CD4-positive, alpha-beta T cell treated with Interleukin-6 at 100 ng/mL for 8 hours (primary cell): ENCODE measurements around the gene TMEM63B.
"Not testable (repeated sequence)": the region's sequence is repeated elsewhere in the genome, so short reads cannot be mapped to it uniquely, and the experiment has no call there.

Source experiments
- DNase-seq: peaks from one replicate; pipeline ENCODE4 v3.0.0-alpha.2; 2020; ENCODE audit warnings: mixed read lengths, low spot score

TMEM63B gene

DNA sequence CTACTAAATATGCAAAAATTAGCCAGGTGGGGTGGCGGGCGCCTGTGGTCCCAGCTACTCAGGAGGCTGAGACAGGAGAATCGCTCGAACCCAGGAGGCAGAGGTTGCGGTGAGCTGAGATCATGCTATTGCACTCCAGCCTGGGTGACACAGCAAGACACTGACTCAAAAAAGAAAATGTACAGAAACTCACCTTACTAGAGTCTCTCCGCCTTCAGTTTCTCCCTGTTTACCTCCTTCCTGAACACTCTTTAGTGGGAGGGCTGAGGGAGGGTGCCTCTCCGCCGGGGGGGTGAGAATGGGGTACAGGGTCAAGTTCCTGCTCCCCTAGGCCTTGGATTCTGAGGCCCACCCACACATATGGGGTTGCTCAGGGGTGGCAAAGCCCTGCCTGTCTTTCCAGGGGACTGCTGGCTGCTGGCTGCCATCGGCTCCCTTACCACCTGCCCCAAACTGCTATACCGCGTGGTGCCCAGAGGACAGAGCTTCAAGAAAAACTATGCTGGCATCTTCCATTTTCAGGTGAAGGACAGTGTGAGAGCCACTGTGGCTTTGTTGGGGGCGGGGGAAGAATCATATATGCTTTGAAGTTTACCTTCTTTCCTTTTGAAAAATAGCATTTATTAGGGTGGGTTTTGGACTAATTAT is 44.7 kb downstream of the TMEM63B start:
- DNase-seq, result no peak

DNA sequence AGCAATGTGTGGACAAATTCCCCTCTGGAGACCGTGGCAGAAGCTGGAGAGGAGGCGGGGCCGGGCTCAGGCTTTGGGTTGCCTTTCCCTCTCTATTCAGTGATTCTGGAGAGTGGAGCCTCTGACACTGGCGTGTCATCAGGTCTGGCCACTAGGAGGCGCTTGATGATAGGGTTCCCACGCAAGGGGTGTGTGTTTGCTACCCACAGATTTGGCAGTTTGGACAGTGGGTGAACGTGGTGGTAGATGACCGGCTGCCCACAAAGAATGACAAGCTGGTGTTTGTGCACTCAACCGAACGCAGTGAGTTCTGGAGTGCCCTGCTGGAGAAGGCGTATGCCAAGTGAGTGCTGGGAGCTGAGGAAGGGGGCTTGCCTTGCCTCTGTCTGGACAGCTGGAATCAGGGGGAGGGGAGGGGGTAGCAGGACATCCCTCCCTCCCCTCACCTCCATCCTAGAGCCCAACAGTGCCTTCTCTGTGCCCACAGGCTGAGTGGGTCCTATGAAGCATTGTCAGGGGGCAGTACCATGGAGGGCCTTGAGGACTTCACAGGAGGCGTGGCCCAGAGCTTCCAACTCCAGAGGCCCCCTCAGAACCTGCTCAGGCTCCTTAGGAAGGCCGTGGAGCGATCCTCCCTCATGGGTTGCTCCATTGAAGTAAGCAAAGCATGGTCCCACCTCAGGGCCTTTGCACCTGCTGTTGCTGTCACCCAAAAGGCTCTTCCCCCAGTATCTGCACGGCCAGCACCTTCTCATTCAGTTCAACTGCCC is 45.6 kb downstream of the TMEM63B start:
- DNase-seq, result peak; percentile 68

DNA sequence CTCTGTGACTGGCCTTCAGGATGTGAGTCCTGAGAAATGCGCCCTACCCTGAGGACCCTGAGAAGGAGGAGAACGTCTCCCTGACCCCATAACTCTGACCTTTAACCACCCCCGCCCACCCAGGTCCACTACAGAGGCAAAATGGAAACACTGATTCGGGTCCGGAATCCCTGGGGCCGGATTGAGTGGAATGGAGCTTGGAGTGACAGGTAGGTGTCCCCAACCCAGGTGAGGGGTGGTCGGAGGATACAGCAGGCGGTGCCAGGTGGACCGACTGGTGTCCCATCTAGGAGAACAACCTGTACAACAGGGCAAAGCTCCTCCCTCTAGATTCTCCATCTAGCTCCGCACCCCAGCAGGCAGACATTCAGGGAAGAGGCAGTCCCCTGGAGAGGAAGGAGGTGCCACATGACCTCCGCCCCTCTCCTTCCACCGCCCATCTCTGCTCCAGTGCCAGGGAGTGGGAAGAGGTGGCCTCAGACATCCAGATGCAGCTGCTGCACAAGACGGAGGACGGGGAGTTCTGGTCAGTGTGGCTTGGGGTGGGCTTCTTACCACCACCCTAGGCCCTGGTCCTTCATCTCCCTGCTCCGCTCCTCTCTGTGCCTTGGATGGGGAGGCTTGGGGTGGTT is 48.9 kb downstream of the TMEM63B start:
- DNase-seq, result no peak

DNA sequence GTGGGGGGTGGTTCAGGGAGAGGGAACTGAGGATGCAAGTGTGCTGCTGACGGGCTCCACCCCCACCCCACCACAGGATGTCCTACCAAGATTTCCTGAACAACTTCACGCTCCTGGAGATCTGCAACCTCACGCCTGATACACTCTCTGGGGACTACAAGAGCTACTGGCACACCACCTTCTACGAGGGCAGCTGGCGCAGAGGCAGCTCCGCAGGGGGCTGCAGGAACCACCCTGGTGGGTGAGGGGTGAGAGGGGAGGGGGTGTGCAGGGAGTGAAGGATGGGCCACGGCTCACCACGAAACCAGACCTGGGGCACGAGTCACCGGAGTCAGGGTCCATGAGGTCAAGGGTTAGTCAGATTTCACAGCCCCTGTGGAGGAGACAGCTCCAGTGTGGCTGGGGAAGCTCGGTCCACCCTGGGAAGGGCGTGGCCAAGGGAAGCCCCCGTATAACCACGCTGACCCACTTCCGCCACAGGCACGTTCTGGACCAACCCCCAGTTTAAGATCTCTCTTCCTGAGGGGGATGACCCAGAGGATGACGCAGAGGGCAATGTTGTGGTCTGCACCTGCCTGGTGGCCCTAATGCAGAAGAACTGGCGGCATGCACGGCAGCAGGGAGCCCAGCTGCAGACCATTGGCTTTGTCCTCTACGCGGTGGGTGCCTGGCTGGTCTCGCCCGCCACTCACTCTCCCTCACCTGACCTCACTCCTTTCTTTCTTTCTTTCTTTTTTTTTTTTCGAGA is 49.6 kb downstream of the TMEM63B start:
- DNase-seq, result no peak

DNA sequence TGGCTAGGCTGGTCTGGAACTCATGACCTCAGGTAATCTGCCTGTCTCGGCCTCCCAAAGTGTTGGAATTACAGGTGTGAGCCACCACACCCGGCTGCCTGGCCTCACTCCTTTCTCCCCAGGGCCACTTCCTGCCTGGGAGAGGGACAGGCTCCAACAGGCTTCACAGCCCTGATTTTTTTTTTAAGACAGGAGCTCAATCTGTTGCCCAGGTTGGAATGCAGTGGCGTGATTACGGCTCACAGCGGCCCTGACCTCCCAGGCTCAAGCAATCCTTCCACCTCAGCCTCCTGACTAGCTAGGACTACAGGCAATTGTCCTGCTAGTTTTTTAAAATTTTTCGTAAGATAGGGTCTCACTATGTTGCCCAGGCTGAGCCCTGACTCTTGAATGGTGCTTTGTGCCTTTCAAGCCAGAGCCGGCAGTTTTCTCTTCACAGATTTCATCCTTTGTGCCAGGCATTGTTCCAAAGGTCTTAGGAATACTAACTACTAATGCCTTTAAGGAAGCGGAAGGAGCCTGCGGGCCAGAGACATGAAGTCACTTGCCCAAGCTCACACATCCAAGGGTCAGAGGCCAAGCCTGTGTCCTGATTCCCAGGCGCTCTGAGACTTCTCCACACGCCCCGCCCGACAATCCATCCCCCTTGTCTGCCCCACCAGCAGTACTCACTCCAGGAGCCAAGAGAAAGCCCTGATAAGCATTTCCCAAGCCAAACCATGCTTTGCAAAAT is 50.5 kb downstream of the TMEM63B start:
- DNase-seq, result no peak

DNA sequence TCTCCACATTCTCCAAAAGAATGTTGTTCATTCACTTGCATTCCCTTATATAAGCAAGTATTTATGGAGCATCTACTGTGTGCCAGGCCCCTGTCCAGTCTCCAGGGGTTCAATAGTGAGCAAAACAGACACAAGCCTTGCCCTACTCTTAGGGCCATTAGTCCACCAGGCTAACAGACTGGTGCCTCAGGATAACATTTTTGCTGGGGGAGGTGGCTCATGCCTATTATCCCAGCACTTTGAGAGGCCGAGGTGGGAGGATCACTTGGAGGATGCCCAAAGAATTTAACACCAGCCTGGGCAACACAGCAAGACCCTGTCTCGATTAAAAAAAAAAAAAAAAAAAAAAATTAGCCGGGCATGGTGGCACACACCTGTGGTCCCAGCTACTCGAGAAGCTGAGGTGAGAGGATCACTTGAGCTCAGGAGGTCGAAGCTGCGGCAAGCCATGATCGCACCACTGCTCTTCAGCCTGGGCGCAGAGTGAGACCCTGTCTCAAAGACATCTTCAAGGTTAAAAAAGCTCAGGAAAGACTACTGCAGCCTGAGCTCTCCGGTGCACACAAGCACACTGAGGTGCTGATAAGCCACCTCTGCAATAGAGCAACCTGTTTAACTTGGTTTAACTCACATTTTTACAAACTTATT is 51.2 kb downstream of the TMEM63B start:
- no peak for DNase-seq

DNA sequence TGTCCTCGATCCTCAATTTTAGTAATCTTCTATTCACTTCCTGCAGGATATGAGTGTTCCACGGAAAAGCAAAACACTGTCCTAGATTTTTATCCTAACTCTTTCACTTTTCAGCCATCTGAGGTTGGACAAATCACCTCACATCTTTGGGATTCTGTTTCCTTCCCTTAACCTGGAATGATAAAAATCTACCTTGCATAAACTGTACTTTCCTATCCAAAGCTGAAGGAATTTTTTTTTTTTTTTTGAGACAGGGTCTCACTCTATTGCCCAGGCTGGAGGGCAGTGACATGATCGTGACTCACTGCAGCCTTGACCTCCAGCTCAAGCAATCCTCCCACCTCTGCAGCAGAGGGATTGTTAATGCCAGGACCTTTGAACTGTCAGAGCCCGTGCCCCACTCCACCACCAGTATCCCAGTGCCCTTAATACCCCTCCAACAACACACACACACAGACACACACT is 51.8 kb downstream of the TMEM63B start:
- no peak for DNase-seq

DNA sequence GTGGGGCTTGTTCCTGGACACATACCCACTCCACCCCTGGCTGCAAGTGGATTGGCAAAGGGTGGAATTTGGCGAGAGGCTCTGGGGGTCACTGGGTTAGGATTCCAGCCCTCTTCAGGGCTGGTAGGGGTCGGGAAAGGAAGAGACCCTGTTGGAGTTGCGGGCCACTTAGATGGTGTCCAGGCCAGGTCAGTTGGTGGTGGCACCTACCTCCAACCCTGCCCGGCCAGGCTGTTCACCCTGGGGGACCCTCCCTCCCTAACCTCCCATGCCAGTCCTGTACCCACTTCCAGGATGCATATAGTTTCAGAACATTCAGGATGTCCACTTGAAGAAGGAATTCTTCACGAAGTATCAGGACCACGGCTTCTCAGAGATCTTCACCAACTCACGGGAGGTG is 52.3 kb downstream of the TMEM63B start:
- no peak for DNase-seq

DNA sequence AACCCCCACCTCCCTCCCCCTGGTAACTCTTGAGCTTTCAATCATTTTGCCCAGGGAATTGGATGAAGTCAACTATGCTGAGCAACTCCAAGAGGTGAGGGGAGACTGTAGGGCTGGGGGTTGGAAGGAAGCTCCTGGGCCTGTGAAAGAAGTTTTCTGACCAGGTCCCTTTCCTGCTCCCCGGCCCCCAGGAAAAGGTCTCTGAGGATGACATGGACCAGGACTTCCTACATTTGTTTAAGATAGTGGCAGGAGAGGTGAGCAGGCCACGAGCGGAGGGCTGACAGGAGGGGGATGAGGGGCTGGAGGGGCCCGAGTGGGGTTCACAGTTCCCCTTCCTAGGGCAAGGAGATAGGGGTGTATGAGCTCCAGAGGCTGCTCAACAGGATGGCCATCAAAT is 53.1 kb downstream of the TMEM63B start:
- DNase-seq, result no peak

DNA sequence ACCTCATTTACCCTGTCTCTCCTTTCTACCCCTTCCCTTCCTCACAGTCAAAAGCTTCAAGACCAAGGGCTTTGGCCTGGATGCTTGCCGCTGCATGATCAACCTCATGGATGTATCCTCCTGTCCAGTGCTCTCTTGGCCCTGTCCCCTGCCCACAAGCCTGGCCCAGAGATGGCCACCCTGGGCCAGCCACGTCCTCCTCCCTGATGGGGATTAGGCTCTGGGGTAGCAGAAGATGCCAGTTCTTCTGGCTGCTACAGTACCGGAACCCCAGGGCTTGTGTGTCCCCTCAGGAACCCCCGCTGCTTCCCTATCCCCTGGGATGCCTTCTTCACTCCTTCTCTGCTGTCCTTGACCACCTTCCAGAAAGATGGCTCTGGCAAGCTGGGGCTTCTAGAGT is 53.5 kb downstream of the TMEM63B start:
- DNase-seq, result no peak

DNA sequence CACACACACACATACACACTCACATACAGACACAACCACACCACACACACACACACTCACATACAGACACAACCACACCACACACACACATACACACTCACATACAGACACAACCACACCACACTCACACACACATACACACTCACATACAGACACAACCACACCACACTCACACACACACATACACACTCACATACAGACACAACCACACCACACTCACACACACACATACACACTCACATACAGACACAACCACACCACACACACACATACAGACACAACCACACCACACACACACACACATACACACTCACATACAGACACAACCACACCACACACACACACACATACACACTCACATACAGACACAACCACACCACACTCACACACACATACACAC is 54.4 kb downstream of the TMEM63B start:
- DNase-seq, result not testable (repeated sequence)

DNA sequence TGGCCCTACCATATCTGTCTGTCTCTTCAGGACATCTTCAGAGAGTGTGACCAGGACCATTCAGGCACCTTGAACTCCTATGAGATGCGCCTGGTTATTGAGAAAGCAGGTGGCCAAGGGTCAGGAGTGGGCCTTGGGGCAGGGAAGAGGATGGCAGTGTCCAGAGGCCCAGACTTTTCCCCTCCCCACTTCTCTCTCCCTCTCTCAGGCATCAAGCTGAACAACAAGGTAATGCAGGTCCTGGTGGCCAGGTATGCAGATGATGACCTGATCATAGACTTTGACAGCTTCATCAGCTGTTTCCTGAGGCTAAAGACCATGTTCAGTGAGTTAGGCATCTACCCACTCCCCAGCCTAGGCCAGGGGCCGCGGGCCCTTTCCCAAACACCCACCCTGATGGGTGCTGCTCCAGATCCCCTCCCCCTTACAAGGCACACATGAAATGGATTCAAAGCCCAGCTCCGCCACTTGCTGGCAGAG is 55.6 kb downstream of the TMEM63B start:
- no peak for DNase-seq

DNA sequence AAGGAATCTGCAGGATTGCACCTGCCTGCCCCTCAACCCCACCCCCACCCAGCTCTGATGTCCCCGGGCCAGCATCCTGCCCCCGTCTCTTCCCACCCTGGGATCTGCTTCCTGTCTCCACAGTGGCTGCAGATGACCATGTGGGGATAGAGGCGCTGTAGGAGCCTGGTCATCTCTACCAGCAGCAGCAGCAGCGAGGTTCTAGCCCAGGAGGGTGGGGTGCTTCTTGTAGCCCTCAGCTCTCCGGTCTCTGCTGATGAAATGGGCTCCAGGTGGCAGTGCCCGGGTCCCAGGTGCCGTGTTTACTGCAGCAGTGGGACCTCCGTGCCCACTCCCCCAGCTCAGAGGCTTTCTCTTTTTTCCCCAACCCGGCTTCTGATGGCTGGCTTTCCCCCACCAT is 56.4 kb downstream of the TMEM63B start:
- DNase-seq, result no peak

DNA sequence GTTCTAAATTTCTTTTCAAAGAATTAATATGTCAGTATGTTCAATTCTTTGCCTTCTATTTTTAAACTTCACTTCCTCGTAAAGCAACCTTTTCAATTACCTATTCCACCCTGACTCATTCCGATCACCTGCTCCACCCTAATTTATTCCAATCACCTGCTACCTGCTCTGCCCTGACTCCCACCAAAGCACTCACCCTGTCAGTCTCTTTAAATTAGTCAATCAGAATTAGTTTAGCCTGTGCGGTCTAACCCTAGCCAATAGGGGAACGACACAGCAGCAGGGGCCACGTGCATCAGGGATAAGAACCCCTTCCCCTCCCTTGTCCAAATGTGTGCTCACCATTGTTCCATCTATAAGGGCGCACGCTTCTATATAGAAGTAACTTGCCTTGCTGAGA is 58.0 kb downstream of the TMEM63B start:
- DNase-seq, result not testable (repeated sequence)

DNA sequence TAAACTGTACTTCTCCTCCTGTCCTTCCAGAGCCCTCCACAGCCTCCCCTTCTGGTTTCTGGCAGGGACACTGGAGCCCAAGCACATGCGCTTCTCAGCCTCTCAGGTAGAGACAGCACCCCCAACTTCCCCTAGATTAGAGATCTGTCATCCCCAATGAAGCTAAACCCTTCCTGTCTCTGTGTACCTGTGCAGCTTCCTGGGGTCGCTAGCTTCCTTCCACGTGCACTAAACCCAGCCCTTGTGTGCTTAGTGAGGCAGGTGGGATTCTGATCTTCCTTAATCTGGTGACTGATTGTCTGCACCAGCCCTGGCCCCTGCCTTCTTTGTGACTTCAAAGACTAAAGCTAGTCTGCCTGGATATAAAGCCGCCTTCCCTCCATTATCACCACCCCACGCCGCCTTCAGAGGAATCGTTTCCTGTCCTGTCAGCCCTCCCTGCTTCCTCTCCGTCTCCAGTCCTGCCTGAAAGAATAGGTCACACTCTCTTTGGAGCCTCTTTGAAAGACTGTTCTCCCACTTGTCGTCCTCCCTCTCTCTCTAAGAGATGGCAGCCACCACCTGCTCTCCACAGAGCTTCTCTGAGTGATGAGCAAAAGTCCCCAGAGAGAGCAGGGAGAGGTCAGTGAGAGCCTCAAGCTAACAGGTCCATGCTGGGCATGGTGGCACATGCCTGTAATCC is 58.7 kb downstream of the TMEM63B start:
- DNase-seq, result no peak

DNA sequence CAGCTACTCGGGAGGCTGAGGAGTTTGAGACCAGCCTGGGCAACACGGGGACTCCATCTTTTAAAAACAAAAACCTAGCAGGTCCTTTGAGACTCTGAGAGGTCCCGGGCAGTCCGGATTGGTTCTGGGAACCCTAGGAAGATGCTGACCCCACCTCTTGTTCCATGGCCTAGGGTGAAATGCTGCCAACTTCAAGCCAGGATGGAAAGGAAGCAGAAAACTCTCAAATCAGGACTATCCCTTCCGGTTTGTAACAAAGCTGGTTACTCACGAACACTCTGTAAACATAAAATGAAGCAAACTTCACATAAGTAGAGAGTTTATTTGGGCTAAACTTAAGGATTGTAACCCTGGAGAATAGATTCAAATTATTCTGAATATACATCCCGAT is 59.3 kb downstream of the TMEM63B start:
- no peak for DNase-seq

DNA sequence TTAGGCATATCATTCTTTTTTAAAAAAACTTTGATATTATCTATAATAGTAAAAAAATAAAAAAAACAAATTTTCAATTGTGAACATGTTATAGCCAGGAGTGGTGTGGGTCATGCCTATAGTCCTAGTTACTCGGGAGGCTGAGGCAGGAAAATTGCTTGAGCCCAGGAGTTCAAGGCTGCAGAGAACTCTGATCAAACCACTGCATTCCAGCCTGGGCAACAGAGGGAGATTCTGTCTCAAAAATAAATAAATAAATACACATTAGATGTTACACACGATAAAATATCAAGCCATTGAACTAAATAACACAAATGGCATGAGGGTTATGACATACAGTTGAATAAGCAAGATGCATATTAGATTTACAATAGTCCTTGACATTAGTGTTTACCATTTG is 61.5 kb downstream of the TMEM63B start:
- DNase-seq, result no peak

DNA sequence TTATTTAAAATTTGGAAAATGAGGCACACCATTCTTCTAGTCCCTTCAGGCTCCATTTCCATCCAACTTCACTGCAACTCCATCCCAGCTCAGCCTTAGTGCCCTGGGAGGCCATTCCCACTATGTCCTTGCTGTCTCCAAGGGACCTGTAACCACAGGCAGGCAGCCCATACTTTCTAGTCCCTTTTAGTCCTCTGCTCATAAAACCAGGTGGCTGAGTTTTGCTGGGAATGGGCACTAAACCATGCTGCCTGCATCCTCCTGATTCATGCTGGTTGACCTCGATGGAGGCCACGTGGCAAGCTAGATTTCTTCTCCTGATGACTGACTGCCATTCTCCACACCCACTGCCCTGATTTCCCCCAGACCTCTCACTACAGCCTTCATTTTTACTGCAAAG is 61.9 kb downstream of the TMEM63B start:
- DNase-seq, result no peak

DNA sequence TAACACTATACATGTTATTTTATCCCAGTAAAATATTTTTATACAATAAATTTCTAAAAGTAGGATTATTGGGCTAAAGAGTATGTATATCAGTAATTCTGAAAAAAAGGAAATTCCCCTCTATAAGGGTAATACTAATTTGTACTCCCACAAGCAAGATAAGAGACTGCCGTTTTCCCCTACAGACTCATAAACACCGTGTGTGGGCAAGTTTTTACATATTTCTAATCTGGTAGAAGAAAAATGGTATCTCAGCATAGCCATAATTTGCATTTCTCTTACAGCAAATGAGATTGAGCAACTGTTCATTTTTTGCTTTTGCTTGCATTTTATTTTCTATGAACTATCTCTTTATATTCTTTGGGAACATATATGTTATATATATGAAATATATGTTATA is 63.4 kb downstream of the TMEM63B start:
- DNase-seq, result no peak

DNA sequence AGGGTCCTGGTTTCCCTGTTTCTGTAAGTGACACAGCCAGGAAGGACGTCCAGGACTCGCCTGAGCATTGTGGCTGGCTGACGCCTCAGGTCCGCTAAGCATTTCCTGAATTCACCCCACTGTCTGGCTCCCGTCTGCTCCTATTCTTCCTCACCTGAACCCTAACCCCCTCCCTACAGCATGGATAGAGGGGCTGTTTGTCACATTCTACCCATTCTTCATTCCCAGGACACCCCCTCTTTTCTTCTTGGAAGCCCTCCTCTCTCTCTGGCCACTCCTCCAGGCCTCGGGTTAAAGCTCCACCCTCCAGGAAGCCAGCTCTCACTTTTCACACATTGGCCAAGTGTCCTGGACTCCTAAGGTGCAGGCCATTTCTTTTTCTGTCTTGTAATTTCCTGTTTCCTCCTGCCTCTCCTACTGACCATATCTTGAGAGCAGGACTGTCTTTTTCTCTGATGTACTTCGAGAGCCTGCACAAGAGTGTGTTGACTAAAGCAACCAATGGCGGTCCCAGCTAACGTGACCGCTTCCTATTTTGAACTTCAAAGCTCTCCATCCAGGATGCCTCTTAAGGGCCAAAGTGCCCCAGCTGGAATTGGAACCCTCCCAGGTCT is 65.2 kb downstream of the TMEM63B start:
- DNase-seq, result no peak
